CD4-positive, alpha-beta T cell treated with Interleukin-4 for 4 hours (primary cell): Measurements from ENCODE around the gene IRX5.

Experiments
- DNase-seq: peaks from one replicate; pipeline ENCODE4 v3.0.0-alpha.2; 2020

The IRX5 gene

GRCh38 chr16:54931120-54932014 is 702 bp downstream of the IRX5 start:
- no peak for DNase-seq

GRCh38 chr16:54932021-54932660 is 1.5 kb downstream of the IRX5 start:
- DNase-seq = no peak

DNA sequence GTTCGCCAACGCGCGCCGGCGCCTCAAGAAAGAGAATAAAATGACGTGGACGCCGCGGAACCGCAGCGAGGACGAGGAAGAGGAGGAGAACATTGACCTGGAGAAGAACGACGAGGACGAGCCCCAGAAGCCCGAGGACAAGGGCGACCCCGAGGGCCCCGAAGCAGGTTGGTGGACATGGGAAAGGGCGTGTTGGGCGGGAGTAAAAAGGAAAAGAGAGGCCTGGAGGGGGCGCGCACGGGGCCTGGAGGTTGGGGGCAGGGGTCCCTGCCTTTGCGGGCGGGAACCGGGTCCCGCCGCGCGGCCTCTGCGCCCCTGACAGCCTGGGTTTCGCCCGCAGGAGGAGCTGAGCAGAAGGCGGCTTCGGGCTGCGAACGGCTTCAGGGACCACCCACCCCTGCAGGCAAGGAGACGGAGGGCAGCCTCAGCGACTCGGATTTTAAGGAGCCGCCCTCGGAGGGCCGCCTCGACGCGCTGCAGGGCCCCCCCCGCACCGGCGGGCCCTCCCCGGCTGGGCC is 2.1 kb downstream of the IRX5 start:
- DNase-seq = no peak

DNA sequence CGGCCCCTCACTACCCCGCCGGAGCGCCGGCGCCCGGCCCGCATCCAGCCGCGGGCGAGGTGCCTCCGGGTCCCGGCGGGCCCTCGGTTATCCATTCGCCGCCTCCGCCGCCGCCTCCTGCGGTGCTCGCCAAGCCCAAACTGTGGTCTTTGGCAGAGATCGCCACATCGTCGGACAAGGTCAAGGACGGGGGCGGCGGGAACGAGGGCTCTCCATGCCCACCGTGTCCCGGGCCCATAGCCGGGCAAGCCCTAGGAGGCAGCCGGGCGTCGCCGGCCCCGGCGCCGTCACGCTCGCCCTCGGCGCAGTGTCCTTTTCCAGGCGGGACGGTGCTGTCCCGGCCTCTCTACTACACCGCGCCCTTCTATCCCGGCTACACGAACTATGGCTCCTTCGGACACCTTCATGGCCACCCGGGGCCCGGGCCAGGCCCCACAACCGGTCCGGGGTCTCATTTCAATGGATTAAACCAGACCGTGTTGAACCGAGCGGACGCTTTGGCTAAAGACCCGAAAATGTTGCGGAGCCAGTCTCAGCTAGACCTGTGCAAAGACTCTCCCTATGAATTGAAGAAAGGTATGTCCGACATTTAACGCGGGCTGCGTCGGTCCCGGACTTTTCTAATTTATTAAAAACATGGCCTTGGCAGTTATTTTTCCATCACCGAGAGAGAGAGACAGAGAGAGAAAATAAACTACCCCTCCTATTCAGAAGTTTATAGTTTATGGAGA is 2.8 kb downstream of the IRX5 start:
- DNase-seq = no peak

DNA sequence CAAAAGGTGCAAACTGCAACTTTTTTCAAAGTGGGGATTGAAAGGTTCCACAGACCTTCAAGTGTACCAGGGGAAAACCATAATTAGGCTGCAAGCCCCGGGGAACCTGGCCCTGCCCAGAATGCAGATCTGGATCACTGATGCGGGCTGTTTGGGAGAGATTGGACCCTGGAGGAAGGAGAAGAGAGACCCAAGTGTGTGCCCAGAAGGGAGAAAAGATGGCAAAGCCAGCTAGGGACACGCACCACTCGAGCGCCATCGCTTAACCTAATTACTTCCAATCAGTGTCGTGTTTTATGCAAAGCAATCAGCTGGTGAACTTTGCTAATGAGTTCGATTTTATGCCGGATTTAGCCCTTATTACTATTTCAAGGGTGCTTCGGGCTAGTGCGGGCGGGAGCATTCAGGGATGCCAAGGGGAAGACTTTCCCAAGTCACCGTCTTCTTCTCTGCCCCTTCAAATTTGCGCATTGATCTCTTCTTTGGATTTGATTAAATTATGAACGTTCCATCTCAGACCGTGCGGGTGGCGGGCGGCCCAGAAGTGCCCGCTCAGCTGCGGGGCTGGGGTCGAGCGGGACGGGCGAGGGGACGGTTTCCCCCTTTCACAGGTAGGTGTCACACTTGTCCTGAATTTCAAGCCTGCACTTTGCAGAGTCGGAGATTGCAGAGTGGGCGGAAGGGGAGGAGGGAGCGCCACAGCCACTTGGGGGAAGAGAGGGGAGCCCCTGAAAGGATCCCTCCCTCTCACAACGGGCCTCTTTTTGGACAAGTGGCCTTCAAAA is 4.0 kb downstream of the IRX5 start:
- DNase-seq = no peak

DNA sequence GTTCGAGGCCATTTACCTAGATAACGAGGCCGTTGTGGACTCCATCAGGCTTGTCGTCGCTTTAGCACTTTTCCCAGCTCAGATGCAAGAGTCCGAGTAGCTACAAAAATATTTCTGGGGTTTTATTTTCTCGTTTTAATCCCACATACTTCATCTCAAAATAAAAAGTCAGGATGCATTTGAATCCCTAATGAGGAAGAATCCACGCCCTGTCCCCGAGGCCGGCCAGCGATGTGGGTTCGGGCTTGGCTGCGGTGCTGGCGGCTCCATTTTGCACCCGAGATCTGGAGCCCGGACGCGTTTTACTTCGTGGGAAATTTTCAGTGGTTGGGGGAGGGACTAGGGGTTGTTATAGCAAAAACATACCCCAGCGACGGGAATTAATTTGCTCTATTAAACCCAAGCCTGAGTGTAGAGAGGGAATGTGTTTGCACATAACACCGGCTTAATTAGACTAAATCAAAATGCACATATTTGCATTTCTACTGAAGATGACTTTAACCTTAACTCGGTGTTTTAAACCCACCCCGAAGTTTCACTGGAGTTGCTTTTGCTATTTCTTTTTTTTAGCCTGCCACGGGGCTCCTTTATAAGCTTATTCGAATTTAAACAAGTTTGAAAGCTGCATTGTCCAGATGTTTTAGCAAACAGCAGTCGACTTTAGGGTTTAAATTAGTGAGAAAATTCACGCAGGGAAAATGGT is 4.8 kb downstream of the IRX5 start:
- no peak for DNase-seq

- no peak for DNase-seq
Observed at GRCh38 chr16:54936201-54936978, 5.7 kb downstream of the IRX5 start.

GRCh38 chr16:54936979-54937670 is 6.5 kb downstream of the IRX5 start:
- DNase-seq = no peak

- DNase-seq = no peak
Observed at GRCh38 chr16:54937671-54938211, 7.1 kb downstream of the IRX5 start.

DNA sequence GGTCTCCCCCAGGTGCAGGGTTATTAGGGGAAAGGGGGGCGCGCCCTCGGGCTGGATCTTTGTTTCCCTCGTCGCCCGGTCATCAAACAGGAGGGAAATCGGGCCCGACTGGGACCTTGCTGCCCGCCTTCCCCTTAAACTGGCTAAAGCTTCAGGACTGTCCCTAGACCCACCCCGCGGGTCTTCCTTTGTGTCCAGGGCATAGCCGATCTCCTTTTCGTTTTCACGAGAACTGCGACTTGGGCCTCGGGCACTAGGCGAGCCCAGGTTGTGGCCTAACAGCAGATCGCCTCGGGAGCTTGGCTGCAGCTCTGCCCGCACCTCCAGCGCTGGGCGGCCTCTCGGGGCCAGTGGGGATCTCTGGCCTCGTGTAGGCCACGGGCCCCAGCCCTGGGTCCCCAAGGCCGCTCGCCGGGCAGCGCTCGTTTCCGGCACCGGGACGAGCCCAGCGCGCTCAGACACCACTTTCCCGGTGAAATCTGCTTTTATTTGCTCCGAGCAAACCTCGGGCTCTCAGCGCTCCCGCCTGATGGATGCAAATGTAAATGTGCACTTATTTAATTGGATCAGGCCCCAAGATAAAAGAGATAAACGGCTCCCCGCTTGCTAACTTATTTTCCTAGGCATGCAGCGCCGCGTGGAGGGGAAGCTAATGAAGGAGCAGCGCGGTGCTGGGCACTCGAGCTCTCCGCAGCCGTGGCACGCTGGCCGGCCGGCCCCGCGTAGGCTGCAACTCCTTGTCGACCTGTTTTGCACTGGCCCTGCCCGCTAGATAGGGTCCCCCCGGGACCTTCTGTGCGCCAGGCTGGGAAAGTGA is 7.8 kb downstream of the IRX5 start:
- DNase-seq = no peak

DNA sequence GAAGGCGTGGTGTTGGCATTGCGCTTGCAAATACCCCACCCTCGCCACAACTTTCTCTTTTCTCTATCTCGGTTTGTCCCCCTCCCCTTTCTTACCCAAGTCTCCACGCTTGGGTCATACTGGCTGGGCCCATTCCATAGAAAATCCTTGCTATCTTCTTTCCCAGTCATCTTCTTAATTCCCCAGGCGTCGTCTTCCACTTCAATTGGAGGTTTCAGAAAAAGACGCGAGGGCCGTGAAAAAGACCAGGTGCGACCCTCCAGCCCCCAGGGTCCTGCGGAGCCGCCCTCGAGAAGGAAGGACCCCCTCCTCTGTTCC is 8.3 kb downstream of the IRX5 start:
- DNase-seq = no peak

- DNase-seq = no peak
Observed at GRCh38 chr16:54939510-54940278, 9.0 kb downstream of the IRX5 start.

GRCh38 chr16:54940279-54940604 is 9.6 kb downstream of the IRX5 start:
- no peak for DNase-seq

DNA sequence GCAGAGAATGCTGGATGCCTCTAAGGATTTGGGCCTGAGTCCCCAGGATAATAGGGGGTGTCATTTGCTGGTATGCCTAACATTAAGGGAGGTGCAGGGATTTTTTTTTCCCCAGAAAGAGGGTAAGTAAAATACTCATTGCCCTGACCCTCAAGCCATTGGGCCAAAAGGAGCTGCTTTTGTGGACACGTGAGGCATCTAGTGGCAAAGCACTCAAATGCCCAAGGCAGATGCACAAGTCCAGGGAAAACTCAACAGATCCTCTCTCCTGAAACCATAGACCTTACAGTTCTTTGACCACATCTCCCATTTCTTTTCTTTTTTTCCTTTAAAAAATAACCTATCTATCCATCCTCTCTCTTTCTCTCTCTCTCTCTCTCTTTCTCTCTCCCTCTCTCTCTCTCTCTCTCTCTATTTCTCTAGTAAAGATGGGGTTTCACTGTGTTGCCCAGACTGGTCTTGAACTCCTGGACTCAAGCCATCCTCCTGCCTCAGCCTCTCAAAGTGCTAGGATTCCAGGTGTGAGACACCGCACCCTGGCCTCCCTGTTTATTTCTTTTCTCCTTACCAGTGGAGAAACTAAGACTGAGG is 11.8 kb downstream of the IRX5 start:
- no peak for DNase-seq

GRCh38 chr16:54944002-54944401 is 13.3 kb downstream of the IRX5 start:
- DNase-seq = no peak

DNA sequence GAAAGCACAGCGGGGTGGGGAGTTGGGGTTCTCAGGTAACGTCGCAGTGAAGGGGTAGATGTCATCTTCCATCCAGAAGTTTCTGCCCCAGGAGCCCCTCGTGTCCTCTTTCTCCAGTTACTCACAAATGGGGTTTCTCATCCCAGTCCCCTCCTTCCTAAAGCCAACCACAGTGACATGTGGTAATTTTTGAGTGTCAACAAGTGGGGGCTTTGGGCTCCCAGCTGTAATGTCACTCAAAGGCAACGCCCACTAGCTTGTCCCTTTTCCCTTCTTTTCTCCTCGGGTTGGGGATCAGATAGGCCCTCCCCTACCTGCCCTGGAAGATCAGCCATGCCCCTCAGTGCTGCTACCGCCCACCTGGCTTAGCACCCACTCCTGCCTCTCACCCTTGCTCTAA is 14.4 kb downstream of the IRX5 start:
- DNase-seq = no peak

GRCh38 chr16:54946909-54947308 is 16.2 kb downstream of the IRX5 start:
- no peak for DNase-seq

DNA sequence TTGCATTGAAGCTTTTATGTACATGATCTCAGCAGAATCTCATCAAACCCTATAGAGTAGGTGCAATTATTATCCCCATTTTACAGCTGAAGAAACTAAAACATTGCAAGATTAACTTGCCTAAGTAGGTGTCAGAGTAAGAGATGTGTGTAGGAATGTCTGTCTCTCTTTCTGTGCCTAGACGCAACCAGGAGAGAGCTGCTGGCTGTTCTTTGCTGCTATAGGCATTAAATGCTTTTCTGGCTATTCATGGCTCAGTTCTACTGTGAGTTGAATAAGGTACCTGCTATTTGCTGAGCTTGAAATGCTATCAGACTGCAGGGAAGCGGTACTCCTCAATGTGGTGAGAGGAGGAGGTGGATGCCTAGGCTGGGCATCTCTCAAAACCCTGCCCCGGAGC is 17.0 kb downstream of the IRX5 start:
- no peak for DNase-seq

- DNase-seq = no peak
Observed at GRCh38 chr16:54952195-54952594, 21.5 kb downstream of the IRX5 start.
